ENCODE results near the gene NAB2.

DNA sequence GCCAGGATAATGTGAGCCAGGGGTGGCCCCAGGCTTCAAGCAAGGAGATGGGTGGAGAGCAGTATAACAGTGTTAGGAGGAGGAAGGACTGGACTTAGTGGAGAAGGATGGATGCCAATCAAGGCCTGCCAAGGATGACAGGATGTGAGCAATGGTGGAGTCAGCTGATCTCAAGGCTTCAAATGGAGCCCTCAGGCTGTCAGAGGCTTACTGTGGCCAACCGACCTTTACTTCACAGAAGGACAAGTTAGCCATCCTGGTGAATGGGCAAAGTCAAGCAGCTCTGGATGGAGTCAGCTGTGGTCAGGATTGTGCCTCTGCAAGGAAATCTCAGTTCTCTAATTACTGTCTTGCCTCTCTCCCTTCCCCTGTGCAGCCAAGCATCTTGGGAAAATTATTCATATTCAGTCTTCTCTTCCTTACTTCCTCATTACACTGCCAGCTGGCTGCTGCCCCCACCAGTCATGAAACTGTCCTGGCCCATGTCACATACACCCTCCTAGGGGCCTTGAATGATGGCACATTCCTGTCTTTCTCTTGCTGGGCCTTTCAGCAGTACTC is 29.9 kb downstream of the NAB2 start:
- no peak for TF ChIP-seq EZH2 (IDR thresholded peaks at IDR 0.05; ENCODE audit: insufficient read depth, poor library complexity, severe bottlenecking)
- TF ChIP-seq EZH2phosphoT487 (IDR thresholded peaks at IDR 0.05; ENCODE audit: insufficient read depth, low read depth) = no peak

Measured in GM23248 (cell line).